OCI-LY7 (cell line): ENCODE measurements around the gene MTARC2. TPM values are rescaled to one million over a fixed set of nuclear protein-coding genes. Genes with fewer than 3 reads are reported as not detected.

Experiments used
- BruUV-seq: library from RNA; stranded (reverse); fragments of 400-500 nt; replicated peaks from 2 replicates; lab custom pipeline; 2021; lab: Mats Ljungman, UMichigan
- CTCF ChIA-PET: fragments of 300-600 bp; sonication (Branson Sonifier 250); formaldehyde crosslinking; loops from one replicate; lab custom pipeline; 2022; ENCODE audit warnings: antibody characterized with exemption; ENCODE audit not compliant: unreplicated experiment; lab: Charles Lee
- POLR2A ChIA-PET: fragments of 300-600 bp; sonication (Branson Sonifier 250); formaldehyde crosslinking; loops from one replicate; lab custom pipeline; 2022; ENCODE audit warnings: antibody characterized with exemption; lab: Charles Lee
- DNase-seq: peaks from one replicate; pipeline ENCODE4 v3.0.0-alpha.2; 2015; ENCODE audit warnings: low spot score
- H2AFZ ChIP-seq: fragments of 200-600 bp; sonication (generic), shearing (Covaris generic); 2 replicates; pipeline ENCODE4 v1.6.1; 2014; ENCODE audit warnings: mild to moderate bottlenecking, antibody characterized with exemption, low read length, moderate library complexity
- H3K27ac ChIP-seq: fragments of 200-600 bp; sonication (generic); 2 replicates; pipeline ENCODE4 v1.5.1; 2014; ENCODE audit warnings: mixed run types, low read depth, mild to moderate bottlenecking, moderate library complexity, low read length, inconsistent platforms; ENCODE audit not compliant: poor library complexity, severe bottlenecking
- H3K36me3 ChIP-seq: fragments of 200-600 bp; sonication (generic); 2 replicates; pipeline ENCODE4 v1.6.1; 2014; ENCODE audit warnings: mild to moderate bottlenecking, antibody characterized with exemption, low read length, moderate library complexity, mixed read lengths; ENCODE audit not compliant: insufficient read depth
- H3K4me1 ChIP-seq: fragments of 200-600 bp; sonication (generic); 2 replicates; pipeline ENCODE4 v1.5.1; 2014; ENCODE audit warnings: mild to moderate bottlenecking, low read length; ENCODE audit not compliant: insufficient read depth, poor library complexity, severe bottlenecking
- H3K4me2 ChIP-seq: fragments of 200-600 bp; sonication (generic); 2 replicates; pipeline ENCODE4 v1.6.1; 2014; ENCODE audit warnings: mild to moderate bottlenecking, low read length
- H3K4me3 ChIP-seq: fragments of 200-600 bp; sonication (generic); 2 replicates; pipeline ENCODE4 v1.5.1; 2014; ENCODE audit warnings: mild to moderate bottlenecking, low read depth, low read length; ENCODE audit not compliant: poor library complexity, severe bottlenecking
- H3K79me2 ChIP-seq: fragments of 200-600 bp; sonication (generic); 2 replicates; pipeline ENCODE4 v1.6.1; 2016; ENCODE audit warnings: low read depth, mild to moderate bottlenecking, low read length, moderate library complexity, mixed read lengths; ENCODE audit not compliant: insufficient read depth
- H3K9me2 ChIP-seq: fragments of 200-600 bp; sonication (generic); 2 replicates; pipeline ENCODE4 v1.6.1; 2016; ENCODE audit warnings: mild to moderate bottlenecking, low read length, mixed read lengths; ENCODE audit not compliant: insufficient read depth
- H3K9me3 ChIP-seq: fragments of 200-600 bp; sonication (generic); 2 replicates; pipeline ENCODE4 v1.6.1; 2014; ENCODE audit warnings: mild to moderate bottlenecking, mixed run types, low read length, mixed read lengths
- H4K20me1 ChIP-seq: fragments of 200-600 bp; sonication (generic); 2 replicates; pipeline ENCODE4 v1.6.1; 2014; ENCODE audit warnings: mild to moderate bottlenecking, antibody characterized with exemption, low read length, moderate library complexity, mixed read lengths; ENCODE audit not compliant: insufficient read depth
- EZH2phosphoT487 ChIP-seq: fragments of 200-600 bp; sonication (generic); IDR thresholded peaks from 2 replicates; pipeline ENCODE4 v1.6.1; 2018; ENCODE audit warnings: low read depth, borderline replicate concordance, mild to moderate bottlenecking, mixed run types, antibody characterized with exemption, low read length, moderate library complexity, mixed read lengths
- intact Hi-C: fragments of 100-400 bp; cut with micrococcal nuclease; formaldehyde crosslinking; loops from one replicate; pipeline ENCODE4 v1.10.0; 2022; ENCODE audit not compliant: unreplicated experiment
- total RNA-seq, 2 experiments: library from RNA; depleted of rRNA in 1 of 2; stranded (reverse); fragments of >200 nt in 1 of 2; shearing (Covaris generic) in 1 of 2; gene quantifications; 2 replicates each; pipeline ENCODE4 v1.2.3, GENCODE V29; 2014 to 2022
- TF ChIP-seq, protein P1 (sequence below): fragments of 200-600 bp; sonication (generic); conservative IDR thresholded peaks from 2 replicates; pipeline ENCODE4 v1.5.1; 2014; ENCODE audit warnings: mild to moderate bottlenecking, antibody characterized with exemption, low read length, moderate library complexity, mixed read lengths

Gene MTARC2
- total RNA-seq, 2 experiments from 2014 or later: not detected

GRCh38 chr1:220825819-220826551 lies 77.9 kb downstream of the MTARC2 start:
- Histone ChIP-seq H3K79me2 (no peaks in the 10 kb centered on the region), H3K9me2 (no peaks in the 10 kb centered on the region), H3K36me3 (no peaks in the 10 kb centered on the region), H3K9me3 (no peaks in the 10 kb centered on the region), H3K4me2 (no peak overlapping the region), H3K4me1 (no peaks in the 10 kb centered on the region), H2AFZ (no peak overlapping the region), H3K27ac (no peak overlapping the region), H4K20me1 (no peaks in the 10 kb centered on the region), H3K4me3 (no peak overlapping the region)
- TF ChIP-seq, protein P1, sequence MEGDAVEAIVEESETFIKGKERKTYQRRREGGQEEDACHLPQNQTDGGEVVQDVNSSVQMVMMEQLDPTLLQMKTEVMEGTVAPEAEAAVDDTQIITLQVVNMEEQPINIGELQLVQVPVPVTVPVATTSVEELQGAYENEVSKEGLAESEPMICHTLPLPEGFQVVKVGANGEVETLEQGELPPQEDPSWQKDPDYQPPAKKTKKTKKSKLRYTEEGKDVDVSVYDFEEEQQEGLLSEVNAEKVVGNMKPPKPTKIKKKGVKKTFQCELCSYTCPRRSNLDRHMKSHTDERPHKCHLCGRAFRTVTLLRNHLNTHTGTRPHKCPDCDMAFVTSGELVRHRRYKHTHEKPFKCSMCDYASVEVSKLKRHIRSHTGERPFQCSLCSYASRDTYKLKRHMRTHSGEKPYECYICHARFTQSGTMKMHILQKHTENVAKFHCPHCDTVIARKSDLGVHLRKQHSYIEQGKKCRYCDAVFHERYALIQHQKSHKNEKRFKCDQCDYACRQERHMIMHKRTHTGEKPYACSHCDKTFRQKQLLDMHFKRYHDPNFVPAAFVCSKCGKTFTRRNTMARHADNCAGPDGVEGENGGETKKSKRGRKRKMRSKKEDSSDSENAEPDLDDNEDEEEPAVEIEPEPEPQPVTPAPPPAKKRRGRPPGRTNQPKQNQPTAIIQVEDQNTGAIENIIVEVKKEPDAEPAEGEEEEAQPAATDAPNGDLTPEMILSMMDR: no peak
- no peak for TF ChIP-seq EZH2phosphoT487
- no peak for DNase-seq
- CTCF ChIA-PET: no interaction called here
- intact Hi-C loops: no loop called here
- POLR2A ChIA-PET: no interaction called here
- no TSS peak for BruUV-seq

GRCh38 chr1:220826729-220827128 lies 78.6 kb downstream of the MTARC2 start:
- no peaks in the 10 kb centered on the region for H3K36me3 ChIP-seq
- no TSS peak for BruUV-seq
- no peak overlapping the region for H2AFZ ChIP-seq
- no peaks in the 10 kb centered on the region for H3K9me2 ChIP-seq
- intact Hi-C loops: no loop called here
- no peaks in the 10 kb centered on the region for H4K20me1 ChIP-seq
- POLR2A ChIA-PET: no interaction called here
- H3K27ac ChIP-seq: no peak overlapping the region
- no peak overlapping the region for H3K4me3 ChIP-seq
- TF ChIP-seq, protein P1: no peak
- TF ChIP-seq EZH2phosphoT487: no peak
- no peak for DNase-seq
- H3K9me3 ChIP-seq: no peaks in the 10 kb centered on the region
- CTCF ChIA-PET: no interaction called here
- H3K4me1 ChIP-seq: no peaks in the 10 kb centered on the region
- no peak overlapping the region for H3K4me2 ChIP-seq
- no peaks in the 10 kb centered on the region for H3K79me2 ChIP-seq
